NCI-H2196 (cell line): Measurements from ENCODE around the gene MYCBP.

Source experiments
- DNase-seq: peaks from one replicate; lab custom pipeline; 2025; ENCODE audit not compliant: unreplicated experiment; lab: John Stamatoyannopoulos, UW

Gene MYCBP

DNA sequence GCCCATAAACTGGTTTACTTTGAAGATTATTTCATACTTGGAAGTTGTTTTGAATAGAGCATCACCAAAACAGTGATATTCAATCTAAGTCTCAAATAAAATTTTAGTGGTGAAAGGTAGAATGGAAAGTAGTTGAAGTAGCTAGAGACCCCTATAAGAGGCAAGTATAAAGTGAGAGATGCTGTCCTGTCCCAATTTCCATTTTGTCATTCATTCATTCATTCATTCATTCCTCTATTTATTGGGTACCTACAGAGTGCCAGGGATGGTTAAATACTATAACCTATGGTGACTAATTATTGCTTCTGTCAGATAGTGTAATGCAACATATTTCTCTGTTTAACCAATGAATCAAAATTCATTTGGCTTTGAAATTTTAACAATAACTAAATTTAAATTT, 46.3 kb downstream of the MYCBP start:
- DNase-seq = no peak

DNA sequence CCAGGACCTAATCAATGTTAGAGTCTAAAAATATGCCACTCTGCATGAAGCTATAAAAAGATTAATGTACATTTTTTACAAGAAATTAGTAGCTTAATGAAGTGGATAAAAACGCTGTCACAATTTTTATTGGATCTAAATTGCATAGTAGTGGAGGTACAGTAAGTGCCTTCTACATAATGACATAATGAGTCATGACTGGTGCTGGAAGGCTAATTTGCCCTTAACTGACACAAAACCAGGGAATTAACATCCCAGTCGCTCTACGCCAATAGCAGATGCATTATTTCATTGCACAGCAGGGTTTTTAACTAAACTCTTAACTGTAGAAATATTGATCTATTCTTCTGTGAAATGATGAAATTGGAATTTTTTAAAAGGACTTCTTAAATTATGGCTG, 46.9 kb downstream of the MYCBP start:
- DNase-seq = no peak

DNA sequence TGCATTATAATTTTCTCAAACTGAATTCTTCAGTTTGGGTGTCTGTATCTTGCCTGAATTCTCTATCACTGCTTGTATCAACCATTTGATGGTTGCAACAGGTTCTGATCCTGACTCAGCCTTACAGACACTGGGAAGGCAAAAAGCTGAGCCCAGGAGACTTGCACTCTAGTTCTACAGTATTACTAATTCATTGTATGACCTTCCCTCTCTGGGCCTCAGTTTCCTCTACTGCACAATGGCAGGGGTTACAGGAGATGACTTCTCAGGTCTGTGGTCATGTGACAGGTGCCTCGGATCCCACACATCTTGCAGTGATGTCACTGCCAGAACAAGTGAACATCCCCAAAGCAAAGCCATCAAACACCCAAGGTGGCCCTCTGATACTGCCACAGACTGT, 52.3 kb downstream of the MYCBP start:
- DNase-seq = no peak

DNA sequence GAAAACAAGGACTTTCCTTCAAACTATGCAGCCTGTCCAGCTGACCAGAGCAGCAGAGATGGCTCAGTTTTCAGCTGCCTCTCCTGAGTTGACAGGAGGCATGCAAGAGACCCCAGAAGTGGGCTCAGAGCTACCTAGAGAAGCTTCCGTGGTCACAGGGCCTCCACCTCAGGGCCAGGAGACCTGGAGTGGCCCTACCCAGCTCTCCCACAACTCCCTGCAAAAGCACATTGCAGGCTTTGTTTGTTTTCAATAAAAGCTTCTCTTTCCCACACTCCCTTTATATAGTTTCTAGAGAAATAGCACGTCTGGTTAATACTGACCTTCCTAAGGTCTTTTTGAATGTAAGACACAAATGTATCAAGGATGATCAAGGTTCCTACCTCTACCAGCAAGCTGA, 53.6 kb downstream of the MYCBP start:
- DNase-seq = no peak

DNA sequence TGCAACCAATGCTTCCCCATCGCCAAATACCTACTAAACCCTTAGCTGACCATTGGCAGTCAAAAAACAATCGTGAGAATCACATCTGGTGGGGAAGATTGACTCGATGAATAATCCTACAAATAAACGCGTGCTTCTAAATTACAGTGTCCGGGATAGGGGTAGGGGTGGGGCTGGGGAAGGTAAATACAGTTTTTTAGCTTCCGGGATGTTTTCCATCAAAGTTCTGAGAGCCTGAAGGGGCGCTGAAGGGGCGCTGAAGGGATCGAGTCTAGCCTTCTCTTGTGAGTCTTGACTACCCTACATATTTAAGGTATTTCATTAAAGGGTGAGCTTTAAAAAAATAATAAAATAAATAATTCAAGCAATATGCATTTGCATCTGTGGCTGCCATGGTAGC, 54.1 kb downstream of the MYCBP start:
- DNase-seq = no peak

DNA sequence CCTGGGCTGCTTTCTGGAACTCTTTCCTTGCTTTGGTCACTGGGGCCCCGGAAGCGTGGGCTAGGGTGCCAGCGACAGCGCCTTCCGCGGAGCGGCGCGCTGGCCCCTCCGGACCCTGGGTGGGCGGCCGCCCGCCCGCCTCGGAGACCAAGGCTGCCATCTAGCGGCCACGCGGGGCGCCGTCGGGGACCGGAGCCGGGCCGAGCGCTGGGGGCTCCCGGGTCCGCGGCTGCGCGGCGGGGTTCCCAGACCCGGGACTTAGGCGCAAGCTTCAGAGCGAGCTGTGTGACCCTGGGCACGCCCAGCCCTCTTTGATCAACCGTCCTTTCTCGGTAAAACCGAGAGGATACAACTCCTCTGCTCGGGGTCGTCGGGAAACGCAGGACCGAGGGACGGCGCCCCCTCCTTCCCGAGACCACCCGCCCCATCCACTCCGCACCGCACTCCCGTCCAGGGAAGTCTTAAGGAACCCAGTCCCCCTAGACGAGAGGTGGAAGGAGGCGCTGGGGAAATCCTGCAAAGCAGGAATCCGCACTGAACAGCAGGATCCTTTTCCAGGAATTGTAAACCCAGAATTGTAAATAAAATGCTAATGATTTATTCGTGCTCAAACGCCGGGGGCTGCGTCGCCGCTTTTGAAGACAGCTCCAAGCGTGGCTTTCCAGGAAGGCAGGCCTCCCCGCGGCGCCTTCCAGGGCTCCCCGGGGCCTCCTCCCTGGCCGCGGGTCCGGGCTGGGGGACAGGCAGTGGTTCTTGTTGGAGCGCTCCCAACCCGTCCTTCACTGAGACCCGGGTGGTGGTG, 54.8 kb downstream of the MYCBP start:
- peak; percentile 23 for DNase-seq

DNA sequence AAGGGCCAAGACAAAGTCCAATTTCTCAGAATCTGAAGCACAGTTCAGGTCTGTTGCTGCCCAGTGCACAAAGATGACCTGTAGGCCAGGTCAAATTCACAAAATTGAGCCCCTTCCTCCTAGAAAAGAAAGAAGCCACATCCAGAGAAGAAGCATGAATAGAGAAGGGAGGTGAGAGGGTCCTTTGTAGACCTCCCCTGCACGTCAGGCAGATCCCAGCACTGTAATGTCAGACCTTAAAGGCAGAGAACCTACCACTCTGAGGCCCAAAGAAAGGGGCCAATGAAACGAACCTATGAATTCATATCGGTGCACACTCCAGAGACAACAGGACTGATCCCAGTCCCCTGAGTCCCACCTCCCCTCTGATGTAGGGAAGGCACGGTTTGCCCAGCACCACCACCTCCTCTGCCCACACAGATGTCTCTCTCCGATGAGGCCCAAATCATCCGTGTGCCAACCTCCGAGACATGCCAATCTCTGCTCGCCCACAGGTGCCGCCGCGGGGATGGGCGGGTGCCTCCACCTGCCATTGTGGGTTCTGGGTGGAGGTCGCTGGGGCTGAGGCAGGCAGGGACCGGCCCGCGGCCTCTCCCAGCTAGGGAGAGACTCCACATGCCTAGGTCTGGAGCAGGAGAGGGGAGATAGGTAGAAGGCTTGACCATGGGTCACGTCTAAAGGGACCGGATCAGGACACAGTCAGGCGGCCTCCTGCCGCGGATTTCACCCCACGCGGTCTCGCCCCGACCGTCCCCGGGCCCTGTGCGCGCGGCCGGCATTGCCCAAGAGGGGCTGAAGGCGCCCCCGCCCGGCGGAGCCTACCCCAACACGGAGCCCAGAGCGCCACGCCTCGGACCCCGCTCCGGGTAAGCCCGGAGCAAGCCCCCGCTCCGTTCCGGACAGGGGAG, 55.6 kb downstream of the MYCBP start:
- no peak for DNase-seq

DNA sequence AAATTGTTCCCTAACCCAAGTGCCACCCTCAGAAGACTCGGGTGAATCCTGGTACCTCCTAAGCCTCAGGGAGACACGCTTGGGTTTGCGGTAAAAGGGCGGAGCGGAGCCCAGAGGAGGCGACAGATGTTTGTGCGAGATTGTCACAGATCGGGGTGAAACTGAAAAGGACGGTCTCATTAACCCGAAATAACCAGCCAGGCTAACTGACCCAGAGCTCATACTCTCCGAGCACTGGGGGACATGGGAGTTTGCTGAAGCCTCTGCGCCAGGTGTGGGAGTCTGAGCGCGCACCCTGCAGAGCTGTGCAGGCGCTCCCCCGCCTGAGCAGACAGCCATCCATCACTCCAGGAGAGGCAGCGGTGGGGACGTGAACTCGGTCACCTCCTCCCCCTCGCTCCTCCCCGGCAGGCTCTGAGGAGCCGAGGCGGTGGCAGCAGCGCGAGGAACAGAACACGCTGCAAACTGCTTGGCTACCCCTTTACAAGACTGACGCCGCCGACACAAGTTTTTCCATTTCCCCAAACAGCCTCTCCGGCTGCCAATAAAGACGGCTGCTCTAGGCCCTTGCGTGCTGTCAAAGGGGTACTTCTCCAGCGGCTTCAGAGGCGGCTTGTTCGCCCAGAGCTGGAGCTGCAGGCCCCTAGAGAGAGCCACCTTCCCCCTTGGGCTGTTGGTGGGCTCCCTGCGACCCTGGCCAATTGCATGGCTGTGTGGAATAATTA, 57.1 kb downstream of the MYCBP start:
- DNase-seq = no peak

DNA sequence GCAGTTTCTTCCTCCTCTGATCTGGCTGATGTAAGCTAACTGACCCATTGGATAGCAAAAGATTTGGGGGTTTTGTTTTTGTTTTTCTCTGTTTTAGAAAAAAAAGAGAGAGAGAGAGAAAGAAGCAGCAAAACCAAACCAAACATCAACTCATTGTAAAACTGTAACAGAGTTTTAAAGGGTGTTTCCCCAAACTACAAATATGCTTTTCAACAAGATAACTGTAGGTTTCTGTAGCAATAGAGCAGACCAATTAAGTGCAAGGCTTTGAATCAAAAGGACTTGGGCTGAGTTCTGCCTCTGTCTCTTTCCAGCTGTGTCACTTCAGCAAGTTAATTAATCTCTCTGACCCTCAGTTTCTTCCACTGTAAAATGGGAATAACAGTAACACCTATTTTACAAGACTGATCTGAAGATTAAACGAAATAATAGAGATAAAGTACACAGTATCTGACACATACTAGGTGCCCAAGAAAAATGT, 58.1 kb downstream of the MYCBP start:
- DNase-seq = no peak

DNA sequence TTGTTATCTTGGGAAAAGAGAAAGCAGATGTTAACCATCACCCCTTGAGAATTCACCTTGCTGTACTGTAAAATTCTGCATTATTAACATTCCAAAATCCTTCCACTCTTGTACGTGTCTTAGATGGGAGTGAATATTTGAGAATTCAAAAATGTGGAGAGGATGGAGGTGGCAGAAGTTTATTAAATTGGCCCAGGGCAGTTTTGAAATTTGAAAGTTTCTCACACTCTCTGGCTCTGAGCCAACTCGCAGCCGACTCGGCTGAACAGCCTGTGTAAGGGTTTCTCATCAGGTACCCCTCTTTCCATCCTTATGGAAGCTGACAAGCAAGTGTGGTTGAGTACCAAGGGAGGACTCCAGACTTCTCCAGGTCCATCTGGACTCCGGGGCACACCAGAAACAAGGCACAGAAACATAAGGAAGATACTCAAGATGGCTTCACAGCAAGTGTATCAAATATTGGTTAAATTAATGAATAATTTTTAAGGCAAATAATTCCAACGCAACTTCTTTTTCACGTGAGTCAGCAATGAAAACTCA, 58.6 kb downstream of the MYCBP start:
- DNase-seq = no peak

DNA sequence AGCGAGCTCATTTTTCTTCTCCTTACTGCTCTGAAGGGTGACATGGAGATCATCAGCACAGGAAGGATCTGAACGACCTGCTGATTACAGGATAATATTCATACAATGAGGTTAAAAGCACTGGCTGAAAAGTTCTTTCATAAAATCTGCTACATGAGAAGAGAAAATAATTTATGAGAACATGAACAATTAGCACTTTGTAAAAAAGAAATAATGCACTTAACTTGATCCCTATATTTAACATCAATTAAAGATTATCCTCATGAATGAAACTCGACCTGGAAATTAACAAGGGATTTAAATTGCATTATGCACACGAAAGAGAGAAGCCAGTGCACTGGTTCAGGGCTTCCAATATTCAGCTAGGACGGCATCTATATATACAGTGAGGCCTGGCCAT, 60.2 kb downstream of the MYCBP start:
- no peak for DNase-seq
